OCI-LY7 (cell line): ENCODE measurements around the gene NFKBIB. TPM values are rescaled to one million over a fixed set of nuclear protein-coding genes. Genes with fewer than 3 reads are reported as not detected.

Source experiments
- BruUV-seq: library from RNA; stranded (reverse); fragments of 400-500 nt; replicated peaks from 2 replicates; lab custom pipeline; 2021; lab: Mats Ljungman, UMichigan
- CTCF ChIA-PET: fragments of 300-600 bp; sonication (Branson Sonifier 250); formaldehyde crosslinking; loops from one replicate; lab custom pipeline; 2022; ENCODE audit warnings: antibody characterized with exemption; ENCODE audit not compliant: unreplicated experiment; lab: Charles Lee
- POLR2A ChIA-PET: fragments of 300-600 bp; sonication (Branson Sonifier 250); formaldehyde crosslinking; loops from one replicate; lab custom pipeline; 2022; ENCODE audit warnings: antibody characterized with exemption; lab: Charles Lee
- DNase-seq: peaks from one replicate; pipeline ENCODE4 v3.0.0-alpha.2; 2015; ENCODE audit warnings: low spot score
- H2AFZ ChIP-seq: fragments of 200-600 bp; sonication (generic), shearing (Covaris generic); 2 replicates; pipeline ENCODE4 v1.6.1; 2014; ENCODE audit warnings: mild to moderate bottlenecking, antibody characterized with exemption, low read length, moderate library complexity
- H3K27ac ChIP-seq: fragments of 200-600 bp; sonication (generic); 2 replicates; pipeline ENCODE4 v1.5.1; 2014; ENCODE audit warnings: mixed run types, low read depth, mild to moderate bottlenecking, moderate library complexity, low read length, inconsistent platforms; ENCODE audit not compliant: poor library complexity, severe bottlenecking
- H3K36me3 ChIP-seq: fragments of 200-600 bp; sonication (generic); 2 replicates; pipeline ENCODE4 v1.6.1; 2014; ENCODE audit warnings: mild to moderate bottlenecking, antibody characterized with exemption, low read length, moderate library complexity, mixed read lengths; ENCODE audit not compliant: insufficient read depth
- H3K4me1 ChIP-seq: fragments of 200-600 bp; sonication (generic); 2 replicates; pipeline ENCODE4 v1.5.1; 2014; ENCODE audit warnings: mild to moderate bottlenecking, low read length; ENCODE audit not compliant: insufficient read depth, poor library complexity, severe bottlenecking
- H3K4me2 ChIP-seq: fragments of 200-600 bp; sonication (generic); 2 replicates; pipeline ENCODE4 v1.6.1; 2014; ENCODE audit warnings: mild to moderate bottlenecking, low read length
- H3K4me3 ChIP-seq: fragments of 200-600 bp; sonication (generic); 2 replicates; pipeline ENCODE4 v1.5.1; 2014; ENCODE audit warnings: mild to moderate bottlenecking, low read depth, low read length; ENCODE audit not compliant: poor library complexity, severe bottlenecking
- H3K79me2 ChIP-seq: fragments of 200-600 bp; sonication (generic); 2 replicates; pipeline ENCODE4 v1.6.1; 2016; ENCODE audit warnings: low read depth, mild to moderate bottlenecking, low read length, moderate library complexity, mixed read lengths; ENCODE audit not compliant: insufficient read depth
- H3K9me2 ChIP-seq: fragments of 200-600 bp; sonication (generic); 2 replicates; pipeline ENCODE4 v1.6.1; 2016; ENCODE audit warnings: mild to moderate bottlenecking, low read length, mixed read lengths; ENCODE audit not compliant: insufficient read depth
- H3K9me3 ChIP-seq: fragments of 200-600 bp; sonication (generic); 2 replicates; pipeline ENCODE4 v1.6.1; 2014; ENCODE audit warnings: mild to moderate bottlenecking, mixed run types, low read length, mixed read lengths
- H4K20me1 ChIP-seq: fragments of 200-600 bp; sonication (generic); 2 replicates; pipeline ENCODE4 v1.6.1; 2014; ENCODE audit warnings: mild to moderate bottlenecking, antibody characterized with exemption, low read length, moderate library complexity, mixed read lengths; ENCODE audit not compliant: insufficient read depth
- EZH2phosphoT487 ChIP-seq: fragments of 200-600 bp; sonication (generic); IDR thresholded peaks from 2 replicates; pipeline ENCODE4 v1.6.1; 2018; ENCODE audit warnings: low read depth, borderline replicate concordance, mild to moderate bottlenecking, mixed run types, antibody characterized with exemption, low read length, moderate library complexity, mixed read lengths
- intact Hi-C: fragments of 100-400 bp; cut with micrococcal nuclease; formaldehyde crosslinking; loops from one replicate; pipeline ENCODE4 v1.10.0; 2022; ENCODE audit not compliant: unreplicated experiment
- total RNA-seq, 2 experiments: library from RNA; depleted of rRNA in 1 of 2; stranded (reverse); fragments of >200 nt in 1 of 2; shearing (Covaris generic) in 1 of 2; gene quantifications; 2 replicates each; pipeline ENCODE4 v1.2.3, GENCODE V29; 2014 to 2022
- TF ChIP-seq, protein P1 (sequence below): fragments of 200-600 bp; sonication (generic); conservative IDR thresholded peaks from 2 replicates; pipeline ENCODE4 v1.5.1; 2014; ENCODE audit warnings: mild to moderate bottlenecking, antibody characterized with exemption, low read length, moderate library complexity, mixed read lengths

NFKBIB gene
- total RNA-seq, 2 experiments from 2014 or later, result 20.4 to 25.3 TPM

DNA sequence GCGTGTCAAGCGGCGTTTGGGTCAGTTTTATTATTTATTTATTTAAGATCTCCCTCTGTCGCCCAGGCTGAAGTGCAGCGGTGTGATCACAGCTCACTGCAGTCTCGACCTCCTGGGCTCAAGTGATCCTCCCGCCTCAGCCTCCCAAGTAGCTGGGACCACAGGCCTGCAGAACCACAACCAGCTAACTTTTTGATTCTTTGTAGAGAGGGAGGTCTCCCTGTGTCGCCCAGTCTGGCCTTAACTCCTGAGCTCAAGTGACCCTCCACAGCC, 31.7 kb downstream of the NFKBIB start:
- no peaks in the 10 kb centered on the region for H4K20me1 ChIP-seq
- no peaks in the 10 kb centered on the region for H3K9me2 ChIP-seq
- H3K79me2 ChIP-seq, result peaks cover 45% of the 10 kb centered on the region
- H3K4me2 ChIP-seq, result peak overlapping the region; percentile 82
- H3K36me3 ChIP-seq, result peaks cover 54% of the 10 kb centered on the region
- H3K4me1 ChIP-seq, result peaks cover 31% of the 10 kb centered on the region
- peak overlapping the region; percentile 96 for H3K4me3 ChIP-seq
- CTCF ChIA-PET, result interaction anchor here (1.1 kb wide), 1 partner anchor 31 kb away, joined by 3 read pairs; no protein-coding TSS in a partner anchor
- H2AFZ ChIP-seq, result no peak overlapping the region
- H3K27ac ChIP-seq, result peak overlapping the region; percentile 71
- POLR2A ChIA-PET, result no interaction called here
- no peak for TF ChIP-seq EZH2phosphoT487
- BruUV-seq, result no TSS peak
- H3K9me3 ChIP-seq, result peaks cover 10% of the 10 kb centered on the region; the same call in 1 of the 2 replicates
- intact Hi-C loops, result loop anchor here (2.0 to 5.0 kb wide), 3 partner anchors 81 to 529 kb away; partner anchors contain the start of gene FAM98C
- no peak for DNase-seq

DNA sequence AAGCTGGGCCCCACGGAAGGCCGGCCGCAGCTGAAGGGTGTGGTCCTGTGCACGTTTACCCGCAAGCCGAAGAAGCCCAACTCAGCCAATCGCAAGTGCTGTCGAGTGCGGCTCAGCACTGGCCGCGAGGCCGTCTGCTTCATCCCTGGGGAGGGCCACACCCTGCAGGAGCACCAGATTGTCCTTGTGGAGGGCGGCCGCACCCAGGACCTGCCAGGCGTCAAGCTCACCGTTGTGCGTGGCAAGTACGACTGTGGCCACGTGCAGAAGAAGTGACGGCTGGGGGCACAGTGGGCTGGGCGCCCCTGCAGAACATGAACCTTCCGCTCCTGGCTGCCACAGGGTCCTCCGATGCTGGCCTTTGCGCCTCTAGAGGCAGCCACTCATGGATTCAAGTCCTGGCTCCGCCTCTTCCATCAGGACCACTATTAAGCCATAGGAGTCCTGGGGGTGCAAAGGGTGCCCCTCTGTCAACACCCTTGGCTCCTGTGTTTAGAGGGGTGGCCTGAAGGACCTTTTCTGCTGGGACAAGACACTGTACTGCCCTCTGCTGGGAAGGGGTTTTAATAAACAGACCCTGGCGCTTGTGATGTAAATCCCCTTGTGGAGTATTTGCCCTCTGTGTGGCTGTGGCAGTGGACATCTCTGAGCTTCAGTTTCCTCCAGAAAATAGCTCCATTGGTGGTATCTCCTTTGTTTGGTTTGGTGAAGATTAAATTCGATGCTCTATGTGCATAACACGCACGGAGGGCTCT, 32.8 kb downstream of the NFKBIB start:
- H3K9me2 ChIP-seq, result no peaks in the 10 kb centered on the region
- peaks cover 44% of the 10 kb centered on the region for H3K79me2 ChIP-seq
- ChIA-PET POLR2A (interaction anchor here (0.9 kb wide), 2 partner anchors 103 to 280 kb away, joined by 3 to 4 read pairs; no protein-coding TSS in a partner anchor), CTCF (interaction anchor here (0.6 to 1.0 kb wide), 3 partner anchors 191 to 658 kb away, joined by 3 read pairs; no protein-coding TSS in a partner anchor)
- no peak for TF ChIP-seq EZH2phosphoT487
- TF ChIP-seq, protein P1, sequence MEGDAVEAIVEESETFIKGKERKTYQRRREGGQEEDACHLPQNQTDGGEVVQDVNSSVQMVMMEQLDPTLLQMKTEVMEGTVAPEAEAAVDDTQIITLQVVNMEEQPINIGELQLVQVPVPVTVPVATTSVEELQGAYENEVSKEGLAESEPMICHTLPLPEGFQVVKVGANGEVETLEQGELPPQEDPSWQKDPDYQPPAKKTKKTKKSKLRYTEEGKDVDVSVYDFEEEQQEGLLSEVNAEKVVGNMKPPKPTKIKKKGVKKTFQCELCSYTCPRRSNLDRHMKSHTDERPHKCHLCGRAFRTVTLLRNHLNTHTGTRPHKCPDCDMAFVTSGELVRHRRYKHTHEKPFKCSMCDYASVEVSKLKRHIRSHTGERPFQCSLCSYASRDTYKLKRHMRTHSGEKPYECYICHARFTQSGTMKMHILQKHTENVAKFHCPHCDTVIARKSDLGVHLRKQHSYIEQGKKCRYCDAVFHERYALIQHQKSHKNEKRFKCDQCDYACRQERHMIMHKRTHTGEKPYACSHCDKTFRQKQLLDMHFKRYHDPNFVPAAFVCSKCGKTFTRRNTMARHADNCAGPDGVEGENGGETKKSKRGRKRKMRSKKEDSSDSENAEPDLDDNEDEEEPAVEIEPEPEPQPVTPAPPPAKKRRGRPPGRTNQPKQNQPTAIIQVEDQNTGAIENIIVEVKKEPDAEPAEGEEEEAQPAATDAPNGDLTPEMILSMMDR, result peak; percentile 73
- no peak overlapping the region for H2AFZ ChIP-seq
- H3K4me3 ChIP-seq, result peak overlapping the region; percentile 96
- H4K20me1 ChIP-seq, result no peaks in the 10 kb centered on the region
- DNase-seq, result peak; percentile 70
- H3K4me2 ChIP-seq, result peak overlapping the region; percentile 82
- H3K27ac ChIP-seq, result no peak overlapping the region
- no TSS peak for BruUV-seq
- peaks cover 10% of the 10 kb centered on the region; the same call in 1 of the 2 replicates for H3K9me3 ChIP-seq
- intact Hi-C loops, result loop anchor here (5.0 kb wide), 2 partner anchors 295 to 530 kb away; partner anchors contain the start of gene FAM98C
- peaks cover 31% of the 10 kb centered on the region for H3K4me1 ChIP-seq
- H3K36me3 ChIP-seq, result peaks cover 51% of the 10 kb centered on the region

DNA sequence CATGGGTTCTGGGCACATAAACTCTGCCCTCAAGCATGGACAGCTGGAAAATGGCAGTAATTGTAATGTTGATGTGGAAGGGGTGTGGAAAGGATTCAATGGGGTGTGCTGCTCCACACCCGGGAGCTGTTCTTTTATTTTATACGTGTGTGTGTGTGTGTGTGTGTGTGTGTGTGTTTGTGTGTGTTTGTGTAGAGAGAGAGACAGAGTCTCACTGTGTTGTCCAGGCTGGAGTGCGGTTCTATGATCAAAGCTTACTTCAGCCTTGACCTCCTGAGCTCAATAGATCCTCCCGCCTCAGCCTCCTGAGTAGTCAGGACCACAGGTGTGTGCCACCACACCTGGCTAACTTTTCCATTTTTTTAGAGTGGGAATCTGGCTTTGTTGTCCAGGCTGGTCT, 33.8 kb downstream of the NFKBIB start:
- intact Hi-C loops, result loop anchor here (5.0 kb wide), 2 partner anchors 296 to 531 kb away; partner anchors contain the start of gene FAM98C
- Histone ChIP-seq H3K9me2 (no peaks in the 10 kb centered on the region), H3K4me2 (no peak overlapping the region), H3K79me2 (peaks cover 34% of the 10 kb centered on the region), H3K27ac (no peak overlapping the region), H3K9me3 (peaks cover 10% of the 10 kb centered on the region; the same call in 1 of the 2 replicates), H3K4me3 (no peak overlapping the region), H4K20me1 (no peaks in the 10 kb centered on the region), H3K36me3 (peaks cover 41% of the 10 kb centered on the region), H2AFZ (no peak overlapping the region), H3K4me1 (peaks cover 30% of the 10 kb centered on the region)
- no peak for TF ChIP-seq EZH2phosphoT487
- TF ChIP-seq, protein P1, result no peak
- ChIA-PET CTCF (interaction anchor here (0.8 to 1.0 kb wide), 2 partner anchors 192 to 198 kb away, joined by 3 read pairs; no protein-coding TSS in a partner anchor), POLR2A (interaction anchor here (0.6 to 1.0 kb wide), 4 partner anchors 104 to 340 kb away, joined by 3 to 6 read pairs (median 4); no protein-coding TSS in a partner anchor)
- BruUV-seq, result no TSS peak
- no peak for DNase-seq
